Liver (tissue), 9 donors: ENCODE data around the gene MRGPRX4. TPM values are rescaled to one million over a fixed set of nuclear protein-coding genes. Genes with fewer than 3 reads are reported as not detected.

Experiments used
- DNase-seq: peaks from one replicate; pipeline ENCODE4 v3.0.0-alpha.2; 2017; ENCODE audit warnings: low spot score
- H3K27ac ChIP-seq, 2 donors: one replicate each; pipeline ENCODE4 v1.7.0; 2013; ENCODE audit warnings: inconsistent platforms in 2 of 2, low read length in 2 of 2, control low read depth in 1 of 2, low read depth in 1 of 2, mild to moderate bottlenecking in 1 of 2
- H3K27me3 ChIP-seq, 4 donors: one replicate each; pipeline versions ENCODE4 v1.6.1 to v1.7.0; 2013; ENCODE audit warnings: low read length in 3 of 4, inconsistent platforms in 1 of 4, mild to moderate bottlenecking in 1 of 4, moderate library complexity in 1 of 4; ENCODE audit not compliant: control insufficient read depth in 4 of 4, insufficient read depth in 4 of 4
- H3K36me3 ChIP-seq, 4 donors: one replicate each; pipeline versions ENCODE4 v1.6.1 to v1.7.0; 2013; ENCODE audit warnings: low read length in 3 of 4, mild to moderate bottlenecking in 3 of 4, low read depth in 1 of 4, moderate library complexity in 1 of 4; ENCODE audit not compliant: control insufficient read depth in 4 of 4, insufficient read depth in 3 of 4
- H3K4me1 ChIP-seq, 4 donors: one replicate each; pipeline versions ENCODE4 v1.6.1 to v1.7.0; 2013; ENCODE audit warnings: low read length in 3 of 4, mild to moderate bottlenecking in 3 of 4, moderate library complexity in 1 of 4; ENCODE audit not compliant: control insufficient read depth in 4 of 4, insufficient read depth in 4 of 4
- H3K4me3 ChIP-seq, 3 donors: one replicate each; pipeline versions ENCODE4 v1.6.1 to v1.7.0; 2013; ENCODE audit warnings: low read length in 3 of 3, control low read depth in 1 of 3, low read depth in 1 of 3, mild to moderate bottlenecking in 1 of 3
- H3K9ac ChIP-seq, 2 donors: one replicate each; pipeline ENCODE4 v1.7.0; 2013; ENCODE audit warnings: low read length in 2 of 2, mild to moderate bottlenecking in 2 of 2, moderate library complexity in 2 of 2, control low read depth in 1 of 2, low read depth in 1 of 2
- H3K9me3 ChIP-seq, 4 donors: one replicate each; pipeline versions ENCODE4 v1.6.1 to v1.7.0; 2013; ENCODE audit warnings: low read length in 3 of 4; ENCODE audit not compliant: control insufficient read depth in 4 of 4
- ATF3 ChIP-seq: IDR thresholded peaks from 2 replicates; pipeline ENCODE4 v1.6.1; 2016; ENCODE audit warnings: antibody characterized with exemption
- CTCF ChIP-seq: fragments of 150-350 bp; IDR thresholded peaks from 2 replicates; pipeline ENCODE4 v1.5.1; 2017; ENCODE audit warnings: improper control_type of control experiment, low read depth, low read length; ENCODE audit not compliant: missing input control
- FOXA1 ChIP-seq: IDR thresholded peaks from 2 replicates; pipeline ENCODE4 v1.6.1; 2016; ENCODE audit warnings: antibody characterized with exemption
- FOXA2 ChIP-seq: IDR thresholded peaks from 2 replicates; pipeline ENCODE4 v1.6.1; 2016; ENCODE audit warnings: antibody characterized with exemption
- GABPA ChIP-seq, 2 donors: IDR thresholded peaks in 1 of 2; conservative IDR thresholded peaks in 1 of 2; 2 replicates each; pipeline ENCODE4 v1.6.1; 2016; ENCODE audit warnings: antibody characterized with exemption in 2 of 2, mild to moderate bottlenecking in 1 of 2, moderate library complexity in 1 of 2
- HNF4A ChIP-seq, 2 donors: conservative IDR thresholded peaks; 2 replicates each; pipeline ENCODE4 v1.6.1; 2016; ENCODE audit warnings: antibody characterized with exemption in 2 of 2, mild to moderate bottlenecking in 2 of 2
- HNF4G ChIP-seq: IDR thresholded peaks from 2 replicates; pipeline ENCODE4 v1.6.1; 2016; ENCODE audit warnings: antibody characterized with exemption
- JUND ChIP-seq, 2 donors: IDR thresholded peaks; 2 replicates each; pipeline ENCODE4 v1.6.1; 2016; ENCODE audit warnings: antibody characterized with exemption in 2 of 2
- MAX ChIP-seq: IDR thresholded peaks from 2 replicates; pipeline ENCODE4 v1.6.1; 2016; ENCODE audit warnings: antibody characterized with exemption
- NR2F2 ChIP-seq: IDR thresholded peaks from 2 replicates; pipeline ENCODE4 v1.6.1; 2016; ENCODE audit warnings: antibody characterized with exemption
- RAD21 ChIP-seq, 2 donors: IDR thresholded peaks; 2 replicates each; pipeline ENCODE4 v1.6.1; 2016; ENCODE audit warnings: antibody characterized with exemption in 2 of 2, mild to moderate bottlenecking in 2 of 2
- REST ChIP-seq: IDR thresholded peaks from 2 replicates; pipeline ENCODE4 v1.6.1; 2016; ENCODE audit warnings: antibody characterized with exemption, mild to moderate bottlenecking
- SP1 ChIP-seq: IDR thresholded peaks from 2 replicates; pipeline ENCODE4 v1.6.1; 2018; ENCODE audit warnings: antibody characterized with exemption, mild to moderate bottlenecking
- YY1 ChIP-seq: IDR thresholded peaks from 2 replicates; pipeline ENCODE4 v1.6.1; 2016; ENCODE audit warnings: antibody characterized with exemption, mild to moderate bottlenecking
- ZBTB33 ChIP-seq: IDR thresholded peaks from 2 replicates; pipeline ENCODE4 v1.6.1; 2016; ENCODE audit warnings: antibody characterized with exemption
- WGBS: extraction: QIAGEN DNeasy Blood & Tissue Kit; methylation state at CpG from one replicate; pipeline ENCODE4 v1.1.7; 2013; 5-methylcytosine and 5-hydroxymethylcytosine counted together
- polyA plus RNA-seq, 2 donors: library from polyadenylated mRNA; stranded (reverse) in 1 of 2; unstranded in 1 of 2; fragments of 200-250 nt in 1 of 2; fragments of >200 nt in 1 of 2; fragmentation: Nextera tagmentation in 1 of 2; extraction: Ambion mirVana in 1 of 2; gene quantifications; one replicate each; pipeline versions ENCODE4 v1.2.1 to v1.2.3, GENCODE V29; 2013 to 2015
- total RNA-seq, 2 donors: library from RNA; depleted of rRNA; stranded (reverse); fragments of >200 nt; gene quantifications; one replicate each; pipeline ENCODE4 v1.2.3, GENCODE V29; 2014
- donor health status: healthy.
- donor health status: healthy.
- donor health status: healthy.
- donor health status: healthy.
- donor health status: healthy.

Gene MRGPRX4
- total and polyA plus RNA-seq, 4 donors: not detected

- 74% methylated on average over 5 of the region's 5 CpGs for WGBS
- peaks cover 0 to 2% (median 0%) of the 10 kb centered on the region in 4 donors for H3K27me3 ChIP-seq
- no peaks in the 10 kb centered on the region for H3K9me3 ChIP-seq
- H3K36me3 ChIP-seq: no peaks in the 10 kb centered on the region
- H3K9ac ChIP-seq: no peak overlapping the region
- no peak for TF ChIP-seq FOXA1
- TF ChIP-seq CTCF: no peak
- TF ChIP-seq RAD21 (IDR thresholded peaks at IDR 0.05): no peak
- TF ChIP-seq HNF4G: no peak
- TF ChIP-seq HNF4A (conservative IDR thresholded peaks at IDR 0.05): no peak
- no peak for TF ChIP-seq MAX
- TF ChIP-seq REST: no peak
- no peak for TF ChIP-seq YY1
- TF ChIP-seq SP1: no peak
- no peak for TF ChIP-seq FOXA2
- TF ChIP-seq NR2F2: no peak
- no peak overlapping the region for H3K27ac ChIP-seq
- DNase-seq: no peak
- H3K4me1 ChIP-seq: no peaks in the 10 kb centered on the region
- H3K4me3 ChIP-seq: no peak overlapping the region
Measured at GRCh38 chr11:18144243-18144642, 28.4 kb upstream of the MRGPRX4 start.

- no peaks in the 10 kb centered on the region for H3K4me1 ChIP-seq
- no peaks in the 10 kb centered on the region for H3K9me3 ChIP-seq
- no peaks in the 10 kb centered on the region for H3K36me3 ChIP-seq
- no peak overlapping the region for H3K9ac ChIP-seq
- no peak for DNase-seq
- no peak for TF ChIP-seq HNF4G
- no peak for TF ChIP-seq JUND (IDR thresholded peaks at IDR 0.05)
- TF ChIP-seq HNF4A (conservative IDR thresholded peaks at IDR 0.05): no peak
- peak; percentile 42 to 46 for TF ChIP-seq RAD21 (IDR thresholded peaks at IDR 0.05)
- no peak for TF ChIP-seq NR2F2
- no peak for TF ChIP-seq ATF3
- TF ChIP-seq ZBTB33: no peak
- TF ChIP-seq YY1: no peak
- no peak for TF ChIP-seq FOXA1
- no peak for TF ChIP-seq MAX
- peak; percentile 18 for TF ChIP-seq CTCF
- TF ChIP-seq GABPA (IDR thresholded peaks at IDR 0.05 in 1 of 2, conservative IDR thresholded peaks at IDR 0.05 in 1 of 2): no peak
- TF ChIP-seq SP1: no peak
- WGBS: 61% methylated on average over 2 of the region's 2 CpGs
- H3K27ac ChIP-seq: no peak overlapping the region
- H3K27me3 ChIP-seq: peaks cover 0 to 2% (median 0%) of the 10 kb centered on the region in 4 donors
- H3K4me3 ChIP-seq: no peak overlapping the region
Measured at GRCh38 chr11:18145025-18145424, 27.6 kb upstream of the MRGPRX4 start.
